GM12878 (cell line): ENCODE measurements around the gene USP16. TPM values are rescaled to one million over a fixed set of nuclear protein-coding genes. Genes with fewer than 3 reads are reported as not detected.

Experiments
- ATAC-seq: fragments of 200-7000 bp; cut with Tn5 transposase; 3 replicates; pipeline ENCODE4 v1.9.1; 2020; ENCODE audit warnings: mild to moderate bottlenecking, moderate library complexity
- BruUV-seq: library from RNA; stranded (reverse); fragments of 400-500 nt; replicated peaks from 2 replicates; lab custom pipeline; 2021; lab: Mats Ljungman, UMichigan
- CTCF ChIA-PET: fragments of 300-600 bp; sonication (Branson Sonifier 250); formaldehyde crosslinking; extraction: SDS; loops from one replicate; lab custom pipeline; 2021; ENCODE audit warnings: inconsistent platforms; lab: Yijun Ruan, JAX
- POLR2A ChIA-PET: fragments of 350-600 bp; formaldehyde crosslinking; extraction: SDS; loops from one replicate; lab custom pipeline; 2021; ENCODE audit warnings: inconsistent platforms; lab: Charles Lee
- RAD21 ChIA-PET: fragments of 300-600 bp; sonication (Branson Sonifier 250); formaldehyde crosslinking; loops from one replicate; lab custom pipeline; 2023; ENCODE audit warnings: antibody characterized with exemption; ENCODE audit not compliant: unreplicated experiment; lab: Charles Lee
- SMC1A ChIA-PET: fragments of 300-600 bp; sonication (Branson Sonifier 250); formaldehyde crosslinking; loops from one replicate; lab custom pipeline; 2023; ENCODE audit not compliant: unreplicated experiment, uncharacterized antibody; lab: Charles Lee
- DNase-seq: peaks from one replicate; pipeline ENCODE4 v3.0.0-alpha.2; 2011; ENCODE audit warnings: low read depth, low spot score
- FAIRE-seq: peaks from 3 replicates; lab custom pipeline; 2011; peaks lifted over from hg19 to GRCh38; lab: Jason Lieb, UNC
- H2AFZ ChIP-seq: 2 replicates; pipeline ENCODE4 v1.6.0; 2011; ENCODE audit warnings: low read depth, low read length, control low read depth; ENCODE audit not compliant: control insufficient read depth
- H3K27ac ChIP-seq: 2 replicates; pipeline ENCODE4 v1.5.1; 2011; ENCODE audit warnings: control low read depth; ENCODE audit not compliant: control insufficient read depth, insufficient read depth
- H3K27me3 ChIP-seq, 2 experiments: replicated peaks in 1 of 2; 2 replicates each; pipeline versions ENCODE4 v1.6.0 to v1.6.1; 2011; ENCODE audit warnings: low read length in 1 of 2; ENCODE audit not compliant: control insufficient read depth in 2 of 2, insufficient read depth in 2 of 2
- H3K36me3 ChIP-seq, 2 experiments: 2 replicates each; pipeline ENCODE4 v1.5.1; 2011; ENCODE audit warnings: low read length in 1 of 2; ENCODE audit not compliant: control insufficient read depth in 2 of 2, insufficient read depth in 2 of 2
- H3K4me1 ChIP-seq: 2 replicates; pipeline ENCODE4 v1.6.1; 2011; ENCODE audit warnings: mild to moderate bottlenecking, low read length, moderate library complexity, mixed read lengths; ENCODE audit not compliant: control insufficient read depth, insufficient read depth
- H3K4me2 ChIP-seq: 2 replicates; pipeline ENCODE4 v1.6.0; 2011; ENCODE audit warnings: control low read depth; ENCODE audit not compliant: control insufficient read depth, insufficient read depth
- H3K4me3 ChIP-seq: fragments of 200-600 bp; sonication (generic); 2 replicates; pipeline ENCODE4 v1.5.1; 2016
- H3K79me2 ChIP-seq: 2 replicates; pipeline ENCODE4 v1.6.0; 2011; ENCODE audit warnings: low read length; ENCODE audit not compliant: control insufficient read depth, insufficient read depth
- H3K9ac ChIP-seq: 2 replicates; pipeline ENCODE4 v1.8.0; 2011; ENCODE audit warnings: low read length, control low read depth, mixed read lengths; ENCODE audit not compliant: control insufficient read depth, insufficient read depth
- H3K9me3 ChIP-seq: replicated peaks from 3 replicates; pipeline ENCODE4 v1.5.1; 2011; ENCODE audit warnings: mild to moderate bottlenecking, low read length; ENCODE audit not compliant: control insufficient read depth, insufficient read depth
- H4K20me1 ChIP-seq: 2 replicates; pipeline ENCODE4 v1.6.0; 2011; ENCODE audit not compliant: control insufficient read depth, insufficient read depth
- MYC ChIP-seq: IDR thresholded peaks from 2 replicates; pipeline ENCODE4 v1.6.1; 2011; ENCODE audit warnings: mild to moderate bottlenecking, low read length, moderate library complexity, inconsistent platforms; ENCODE audit not compliant: insufficient read depth, insufficient replicate concordance, insufficient read length, severe bottlenecking
- PAX5 ChIP-seq: IDR thresholded peaks from 2 replicates; pipeline ENCODE4 v1.6.1; 2011; ENCODE audit warnings: low read depth, low read length, borderline replicate concordance
- POU2F2 ChIP-seq: IDR thresholded peaks from 3 replicates; pipeline ENCODE4 v1.6.1; 2011; ENCODE audit warnings: low read depth, mild to moderate bottlenecking, low read length, borderline replicate concordance
- RB1 ChIP-seq: fragments of 450-650 bp; formaldehyde crosslinking; IDR thresholded peaks from 2 replicates; pipeline ENCODE4 v1.6.1; 2017; ENCODE audit warnings: mild to moderate bottlenecking, borderline replicate concordance
- SMARCA5 ChIP-seq: fragments of 450-650 bp; IDR thresholded peaks from 2 replicates; pipeline ENCODE4 v1.6.1; 2017; ENCODE audit warnings: mild to moderate bottlenecking
- WGBS: methylation state at CpG from one replicate; pipeline ENCODE4 v1.1.6; 2016; ENCODE audit warnings: low lambda C conversion rate; ENCODE audit not compliant: insufficient replicate concordance, insufficient coverage; ENCODE audit errors: missing lambda C conversion rate; 5-methylcytosine and 5-hydroxymethylcytosine counted together
- in situ Hi-C: fragments of 300-500 bp; cut with MboI; formaldehyde crosslinking; loops from 9 replicates; pipeline ENCODE4 v1.14.3; 2018; ENCODE audit warnings: mixed read lengths
- intact Hi-C: fragments of 100-400 bp; cut with micrococcal nuclease; formaldehyde crosslinking; loops from one replicate; pipeline ENCODE4 v1.14.2; 2022; ENCODE audit not compliant: unreplicated experiment
- polyA plus RNA-seq, 11 experiments: library from polyadenylated mRNA; depleted of rRNA in 4 of 11; unstranded in 6 of 11; stranded (reverse) in 5 of 11; fragments of >200 nt; fragmentation: Nextera tagmentation in 4 of 11; fragmentation: Illumina TruSeq in 1 of 11; extraction: Ambion mirVana in 4 of 11; extraction: Trizol in 1 of 11; gene quantifications; 1 replicate in 1 of 11; 2 replicates in 10 of 11; pipeline versions ENCODE4 v1.2.1 to v1.2.3, GENCODE V29; 2011 to 2016; ENCODE audit warnings: inconsistent platforms in 2 of 11, missing spikeins in 2 of 11, low read depth in 1 of 11
- total RNA-seq, 4 experiments: library from RNA; depleted of rRNA in 3 of 4; stranded (reverse); fragments of >200 nt in 3 of 4; fragmentation: Illumina TruSeq in 1 of 4; extraction: Trizol in 1 of 4; gene quantifications; 2 replicates each; pipeline versions ENCODE4 v1.2.1 to v1.2.3, GENCODE V29; 2013 to 2021
- TF ChIP-seq, protein P1 (sequence below): fragments of 450-650 bp; formaldehyde crosslinking; IDR thresholded peaks from 2 replicates; pipeline ENCODE4 v1.4.0; 2022; ENCODE audit warnings: mild to moderate bottlenecking, moderate library complexity

Gene USP16
- total and polyA plus RNA-seq, 10 of the 15 experiments (the other 5 are each of a cell fraction or from before 2014, with no cell fraction given), result 29.5 to 68.7 (median 52.3) TPM

DNA sequence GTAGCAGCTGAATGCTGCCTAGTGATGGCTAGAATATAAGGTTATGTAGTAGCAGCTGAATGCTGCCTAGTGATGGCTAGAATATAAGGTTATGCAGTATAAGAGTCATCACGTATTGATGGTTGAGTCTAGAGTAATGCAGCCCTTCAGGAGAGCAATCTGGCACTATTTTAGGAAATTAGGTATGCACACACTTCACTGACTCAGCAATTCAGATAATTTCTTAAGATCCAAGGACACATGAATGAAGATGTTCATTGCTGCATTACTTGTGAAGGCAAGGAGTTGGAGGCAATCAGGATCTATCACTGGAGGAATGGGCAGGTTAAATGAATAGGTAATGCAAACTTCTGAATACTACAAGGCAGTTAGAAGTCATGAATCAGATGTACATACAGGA is 45.4 kb upstream of the USP16 start:
- ATAC-seq (no peak), DNase-seq (no peak), FAIRE-seq (no peak)
- in situ Hi-C loops (no loop called here), intact Hi-C loops (no loop called here)
- POLR2A ChIA-PET, result no interaction called here
- Histone ChIP-seq H3K4me3 (no peak overlapping the region), H3K27me3 (no peaks in the 10 kb centered on the region), H3K36me3 (peaks cover 1 to 28% of the 10 kb centered on the region in 2 experiments; a peak in 2 of 4 replicates), H3K4me2 (no peak overlapping the region), H3K27ac (no peak overlapping the region), H2AFZ (no peak overlapping the region), H3K9me3 (no peaks in the 10 kb centered on the region), H3K4me1 (no peaks in the 10 kb centered on the region), H3K9ac (no peak overlapping the region), H3K79me2 (no peaks in the 10 kb centered on the region), H4K20me1 (no peaks in the 10 kb centered on the region)
- CTCF ChIA-PET, result no interaction called here
- BruUV-seq, result no TSS peak
- no peak for TF ChIP-seq SMARCA5
- TF ChIP-seq POU2F2, result no peak
- TF ChIP-seq, protein P1, sequence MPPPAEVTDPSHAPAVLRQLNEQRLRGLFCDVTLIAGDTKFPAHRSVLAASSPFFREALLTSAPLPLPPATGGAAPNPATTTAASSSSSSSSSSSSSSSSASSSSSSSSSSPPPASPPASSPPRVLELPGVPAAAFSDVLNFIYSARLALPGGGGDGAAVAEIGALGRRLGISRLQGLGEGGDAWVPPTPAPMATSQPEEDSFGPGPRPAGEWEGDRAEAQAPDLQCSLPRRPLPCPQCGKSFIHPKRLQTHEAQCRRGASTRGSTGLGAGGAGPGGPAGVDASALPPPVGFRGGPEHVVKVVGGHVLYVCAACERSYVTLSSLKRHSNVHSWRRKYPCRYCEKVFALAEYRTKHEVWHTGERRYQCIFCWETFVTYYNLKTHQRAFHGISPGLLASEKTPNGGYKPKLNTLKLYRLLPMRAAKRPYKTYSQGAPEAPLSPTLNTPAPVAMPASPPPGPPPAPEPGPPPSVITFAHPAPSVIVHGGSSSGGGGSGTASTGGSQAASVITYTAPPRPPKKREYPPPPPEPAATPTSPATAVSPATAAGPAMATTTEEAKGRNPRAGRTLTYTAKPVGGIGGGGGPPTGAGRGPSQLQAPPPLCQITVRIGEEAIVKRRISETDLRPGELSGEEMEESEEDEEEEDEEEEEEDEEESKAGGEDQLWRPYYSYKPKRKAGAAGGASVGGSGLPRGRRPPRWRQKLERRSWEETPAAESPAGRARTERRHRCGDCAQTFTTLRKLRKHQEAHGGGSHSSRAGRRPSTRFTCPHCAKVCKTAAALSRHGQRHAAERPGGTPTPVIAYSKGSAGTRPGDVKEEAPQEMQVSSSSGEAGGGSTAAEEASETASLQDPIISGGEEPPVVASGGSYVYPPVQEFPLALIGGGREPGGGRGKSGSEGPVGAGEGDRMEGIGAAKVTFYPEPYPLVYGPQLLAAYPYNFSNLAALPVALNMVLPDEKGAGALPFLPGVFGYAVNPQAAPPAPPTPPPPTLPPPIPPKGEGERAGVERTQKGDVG (CRISPR knock-in tag), result no peak
- TF ChIP-seq PAX5, result no peak
- no peak for TF ChIP-seq MYC
- TF ChIP-seq RB1, result no peak
- RAD21 ChIA-PET, result no interaction called here
- SMC1A ChIA-PET, result no interaction called here
- 100% methylated on average over 1 of the region's 1 CpG for WGBS
